Testis (tissue), 2 donors: ENCODE results near the gene ENTPD6.

Experiments used
- POLR2A ChIP-seq: fragments of 450-650 bp; IDR thresholded peaks from one replicate; pipeline ENCODE4 v1.6.1; 2017; ENCODE audit warnings: antibody characterized with exemption, mild to moderate bottlenecking, moderate library complexity
- TF ChIP-seq, protein P1 (sequence below), 3 experiments: fragments of 450-650 bp in 2 of 3; fragments of 200-600 bp in 1 of 3; sonication (generic) in 1 of 3; IDR thresholded peaks; one replicate each; pipeline ENCODE4 v1.5.1; 2016 to 2019; ENCODE audit warnings: antibody characterized with exemption in 3 of 3, mild to moderate bottlenecking in 2 of 3, moderate library complexity in 1 of 3

DNA sequence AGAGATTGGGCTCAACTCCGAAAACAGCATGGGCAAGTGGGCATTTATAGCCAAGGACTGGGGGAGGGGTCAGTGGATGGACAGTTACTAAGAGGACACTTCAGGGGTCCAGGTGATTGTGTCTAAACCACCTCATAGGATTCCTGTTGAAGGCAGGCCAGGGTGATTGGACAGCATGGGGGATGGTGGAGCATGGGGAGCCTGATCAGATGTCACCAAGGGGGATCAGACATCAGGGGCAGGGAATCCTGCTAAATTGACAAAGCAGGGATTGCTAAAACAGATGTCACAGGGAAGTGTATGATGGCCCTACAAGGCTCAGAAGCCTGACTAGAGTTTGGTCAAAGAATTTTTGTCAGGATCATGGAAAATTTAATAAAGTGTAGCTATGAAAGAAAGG lies 49.9 kb downstream of the ENTPD6 start:
- TF ChIP-seq, protein P1, sequence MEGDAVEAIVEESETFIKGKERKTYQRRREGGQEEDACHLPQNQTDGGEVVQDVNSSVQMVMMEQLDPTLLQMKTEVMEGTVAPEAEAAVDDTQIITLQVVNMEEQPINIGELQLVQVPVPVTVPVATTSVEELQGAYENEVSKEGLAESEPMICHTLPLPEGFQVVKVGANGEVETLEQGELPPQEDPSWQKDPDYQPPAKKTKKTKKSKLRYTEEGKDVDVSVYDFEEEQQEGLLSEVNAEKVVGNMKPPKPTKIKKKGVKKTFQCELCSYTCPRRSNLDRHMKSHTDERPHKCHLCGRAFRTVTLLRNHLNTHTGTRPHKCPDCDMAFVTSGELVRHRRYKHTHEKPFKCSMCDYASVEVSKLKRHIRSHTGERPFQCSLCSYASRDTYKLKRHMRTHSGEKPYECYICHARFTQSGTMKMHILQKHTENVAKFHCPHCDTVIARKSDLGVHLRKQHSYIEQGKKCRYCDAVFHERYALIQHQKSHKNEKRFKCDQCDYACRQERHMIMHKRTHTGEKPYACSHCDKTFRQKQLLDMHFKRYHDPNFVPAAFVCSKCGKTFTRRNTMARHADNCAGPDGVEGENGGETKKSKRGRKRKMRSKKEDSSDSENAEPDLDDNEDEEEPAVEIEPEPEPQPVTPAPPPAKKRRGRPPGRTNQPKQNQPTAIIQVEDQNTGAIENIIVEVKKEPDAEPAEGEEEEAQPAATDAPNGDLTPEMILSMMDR (IDR thresholded peaks at IDR 0.05): no peak
- TF ChIP-seq POLR2A: no peak
